Hepatocyte (in vitro differentiated cells): Measurements from ENCODE around the gene PCDH9.

Experiments used
- EZH2 ChIP-seq: fragments of 200-600 bp; sonication (generic); IDR thresholded peaks from 2 replicates; pipeline ENCODE4 v1.6.1; 2016; ENCODE audit warnings: antibody characterized with exemption, mild to moderate bottlenecking, borderline replicate concordance
- EZH2phosphoT487 ChIP-seq: fragments of 200-600 bp; sonication (generic); IDR thresholded peaks from one replicate; pipeline ENCODE4 v1.6.1; 2018; ENCODE audit warnings: antibody characterized with exemption, mild to moderate bottlenecking, low read depth, moderate library complexity; ENCODE audit not compliant: unreplicated experiment, severe bottlenecking
- TF ChIP-seq, protein P1 (sequence below): fragments of 200-600 bp; sonication (generic); IDR thresholded peaks from 2 replicates; pipeline ENCODE4 v1.5.1; 2016; ENCODE audit warnings: antibody characterized with exemption, mild to moderate bottlenecking; ENCODE audit not compliant: poor library complexity

DNA sequence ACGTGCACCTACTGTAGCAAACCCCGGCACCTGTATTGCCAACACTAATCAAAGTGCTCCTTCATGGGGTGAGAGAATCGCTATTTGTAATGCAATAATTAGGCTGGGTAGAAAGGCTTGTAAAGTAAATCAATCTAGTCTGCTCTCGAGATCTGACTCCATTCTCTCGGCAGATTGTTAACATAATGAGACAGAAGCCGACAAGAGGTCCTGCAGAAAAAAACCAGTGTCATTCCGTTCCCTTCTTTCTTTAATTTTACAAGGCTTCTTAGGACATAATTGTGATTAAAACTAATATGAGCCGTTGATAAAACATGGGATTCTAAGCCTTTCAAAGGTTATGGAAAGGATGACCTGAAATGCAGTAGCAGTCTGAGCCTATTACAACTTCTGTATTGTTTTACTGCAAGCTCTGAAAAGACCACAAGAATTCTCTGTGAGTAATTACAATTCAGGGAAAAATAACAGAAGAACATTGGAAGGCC lies 530.0 kb downstream of the PCDH9 start:
- TF ChIP-seq, protein P1, sequence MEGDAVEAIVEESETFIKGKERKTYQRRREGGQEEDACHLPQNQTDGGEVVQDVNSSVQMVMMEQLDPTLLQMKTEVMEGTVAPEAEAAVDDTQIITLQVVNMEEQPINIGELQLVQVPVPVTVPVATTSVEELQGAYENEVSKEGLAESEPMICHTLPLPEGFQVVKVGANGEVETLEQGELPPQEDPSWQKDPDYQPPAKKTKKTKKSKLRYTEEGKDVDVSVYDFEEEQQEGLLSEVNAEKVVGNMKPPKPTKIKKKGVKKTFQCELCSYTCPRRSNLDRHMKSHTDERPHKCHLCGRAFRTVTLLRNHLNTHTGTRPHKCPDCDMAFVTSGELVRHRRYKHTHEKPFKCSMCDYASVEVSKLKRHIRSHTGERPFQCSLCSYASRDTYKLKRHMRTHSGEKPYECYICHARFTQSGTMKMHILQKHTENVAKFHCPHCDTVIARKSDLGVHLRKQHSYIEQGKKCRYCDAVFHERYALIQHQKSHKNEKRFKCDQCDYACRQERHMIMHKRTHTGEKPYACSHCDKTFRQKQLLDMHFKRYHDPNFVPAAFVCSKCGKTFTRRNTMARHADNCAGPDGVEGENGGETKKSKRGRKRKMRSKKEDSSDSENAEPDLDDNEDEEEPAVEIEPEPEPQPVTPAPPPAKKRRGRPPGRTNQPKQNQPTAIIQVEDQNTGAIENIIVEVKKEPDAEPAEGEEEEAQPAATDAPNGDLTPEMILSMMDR: no peak
- TF ChIP-seq EZH2: no peak
- TF ChIP-seq EZH2phosphoT487: no peak
